H1 (cell line): ENCODE measurements around the gene FBXW8. TPM values are rescaled to one million over a fixed set of nuclear protein-coding genes. Genes with fewer than 3 reads are reported as not detected.

Experiments
- ATF2 ChIP-seq: IDR thresholded peaks from 2 replicates; pipeline ENCODE4 v1.6.1; 2012; ENCODE audit warnings: low read length, inconsistent platforms
- CBX5 ChIP-seq: fragments of 300-800, 300-1000 bp; sonication (generic); IDR thresholded peaks from 2 replicates; pipeline ENCODE4 v1.7.1; 2016; ENCODE audit warnings: antibody characterized with exemption, low read length, low read depth
- EZH2 ChIP-seq: fragments of 200-600 bp; sonication (generic); IDR thresholded peaks from 2 replicates; pipeline ENCODE4 v1.7.1; 2012; ENCODE audit warnings: low read depth, mild to moderate bottlenecking, moderate library complexity, low read length, inconsistent platforms; ENCODE audit not compliant: severe bottlenecking
- MAX ChIP-seq: IDR thresholded peaks from 2 replicates; pipeline ENCODE4 v1.6.1; 2012; ENCODE audit warnings: inconsistent platforms
- SIN3A ChIP-seq, 2 experiments: IDR thresholded peaks in 1 of 2; conservative IDR thresholded peaks in 1 of 2; 2 replicates each; pipeline ENCODE4 v1.6.1; 2011 to 2012; ENCODE audit warnings: low read length in 2 of 2, improper control_type of control experiment in 1 of 2, low read depth in 1 of 2, mild to moderate bottlenecking in 1 of 2
- SIRT6 ChIP-seq: IDR thresholded peaks from one replicate; pipeline ENCODE4 v1.7.1; 2012; ENCODE audit warnings: low read length, inconsistent platforms
- TBP ChIP-seq: IDR thresholded peaks from 2 replicates; pipeline ENCODE4 v1.6.1; 2011; ENCODE audit warnings: low read depth, low read length, improper control_type of control experiment
- polyA plus RNA-seq, 7 experiments: library from polyadenylated mRNA; depleted of rRNA in 3 of 7; stranded (reverse) in 5 of 7; unstranded in 2 of 7; fragments of >200 nt in 5 of 7; fragments of 200-250 nt in 2 of 7; gene quantifications; 1 replicate in 5 of 7; 2 replicates in 1 of 7; 4 replicates in 1 of 7; pipeline versions ENCODE4 v1.2.1 to v1.2.3, GENCODE V29; 2011 to 2013; ENCODE audit warnings: missing spikeins in 2 of 7, mixed read lengths in 2 of 7
- total RNA-seq: library from RNA; stranded (reverse); fragmentation: NEBNext Ultra II Directional; extraction: Animal tissue kit (Norgen Biotek cat#: 25700); gene quantifications from 2 replicates; pipeline ENCODE4 v1.2.1, GENCODE V29; 2021

The FBXW8 gene
- total and polyA plus RNA-seq, 2 of the 8 experiments (the other 6 are each of a cell fraction or from before 2014, with no cell fraction given) = 15.8 to 16.0 TPM

GRCh38 chr12:116959845-116960514 is 49.2 kb downstream of the FBXW8 start (continued):
- TF ChIP-seq SIN3A (conservative IDR thresholded peaks at IDR 0.05 in 1 of 2, IDR thresholded peaks at IDR 0.05 in 1 of 2; ENCODE audit: low read depth in 1 of 2, low read length in 2 of 2) = no peak
- TF ChIP-seq TBP = no peak
- TF ChIP-seq EZH2 = no peak
- TF ChIP-seq ATF2 = no peak
- TF ChIP-seq MAX = no peak
- no peak for TF ChIP-seq SIRT6
- no peak for TF ChIP-seq CBX5
